ENCODE results near the gene COX7A1.
"Not testable (repeated sequence)": the region's sequence is repeated elsewhere in the genome, so short reads cannot be mapped to it uniquely, and the experiment has no call there.

Gene COX7A1

DNA sequence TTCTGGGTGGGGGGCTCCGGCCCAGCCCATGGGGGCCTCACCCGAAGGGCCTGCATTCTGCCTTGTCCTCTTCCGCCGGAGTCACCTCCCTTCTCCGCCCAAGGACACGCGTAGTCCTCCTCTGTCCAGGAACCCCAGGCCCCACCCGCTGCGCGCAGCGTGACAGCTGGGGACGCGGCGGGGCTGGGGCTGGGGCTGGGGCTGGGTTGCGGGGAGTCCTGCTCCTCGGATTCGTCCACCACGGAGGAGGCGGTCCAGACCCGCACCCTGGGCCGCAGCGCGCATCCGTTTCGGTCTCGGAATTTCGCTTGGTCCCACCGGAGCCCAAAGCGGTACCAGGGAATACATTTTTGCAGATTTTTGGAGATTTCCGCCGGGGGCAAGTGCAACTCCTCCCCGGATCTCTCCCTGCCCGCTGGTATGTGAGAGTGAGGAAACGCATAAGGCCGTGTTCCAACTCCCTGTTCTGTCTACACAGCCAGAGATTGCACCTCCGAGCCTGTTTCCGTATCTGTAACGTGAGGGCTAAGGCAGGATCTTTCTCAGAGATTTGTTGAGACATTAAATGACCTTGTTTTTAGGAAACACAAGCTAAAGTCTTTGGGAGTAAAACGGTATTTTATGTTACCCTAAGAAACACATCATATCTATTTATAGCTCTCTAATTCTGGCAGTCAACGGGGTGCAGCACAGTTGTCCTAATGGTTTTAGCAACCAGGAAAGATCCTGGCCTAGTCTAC lies at the start of gene COX7A1:
COX7A1 (minus strand) TSS at position 96 of the 740 bp plus-strand sequence; CDS start at position 56, 40 bp downstream.
- DNase-seq (ENCODE audit: low read depth): no peak
- TF ChIP-seq, protein P1, sequence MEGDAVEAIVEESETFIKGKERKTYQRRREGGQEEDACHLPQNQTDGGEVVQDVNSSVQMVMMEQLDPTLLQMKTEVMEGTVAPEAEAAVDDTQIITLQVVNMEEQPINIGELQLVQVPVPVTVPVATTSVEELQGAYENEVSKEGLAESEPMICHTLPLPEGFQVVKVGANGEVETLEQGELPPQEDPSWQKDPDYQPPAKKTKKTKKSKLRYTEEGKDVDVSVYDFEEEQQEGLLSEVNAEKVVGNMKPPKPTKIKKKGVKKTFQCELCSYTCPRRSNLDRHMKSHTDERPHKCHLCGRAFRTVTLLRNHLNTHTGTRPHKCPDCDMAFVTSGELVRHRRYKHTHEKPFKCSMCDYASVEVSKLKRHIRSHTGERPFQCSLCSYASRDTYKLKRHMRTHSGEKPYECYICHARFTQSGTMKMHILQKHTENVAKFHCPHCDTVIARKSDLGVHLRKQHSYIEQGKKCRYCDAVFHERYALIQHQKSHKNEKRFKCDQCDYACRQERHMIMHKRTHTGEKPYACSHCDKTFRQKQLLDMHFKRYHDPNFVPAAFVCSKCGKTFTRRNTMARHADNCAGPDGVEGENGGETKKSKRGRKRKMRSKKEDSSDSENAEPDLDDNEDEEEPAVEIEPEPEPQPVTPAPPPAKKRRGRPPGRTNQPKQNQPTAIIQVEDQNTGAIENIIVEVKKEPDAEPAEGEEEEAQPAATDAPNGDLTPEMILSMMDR (IDR thresholded peaks at IDR 0.05; ENCODE audit: insufficient read depth, low read depth, low read length, missing control alignments): no peak
- H3K4me3 ChIP-seq (ENCODE audit: low read length): no peak within 1 kb of the TSS

DNA sequence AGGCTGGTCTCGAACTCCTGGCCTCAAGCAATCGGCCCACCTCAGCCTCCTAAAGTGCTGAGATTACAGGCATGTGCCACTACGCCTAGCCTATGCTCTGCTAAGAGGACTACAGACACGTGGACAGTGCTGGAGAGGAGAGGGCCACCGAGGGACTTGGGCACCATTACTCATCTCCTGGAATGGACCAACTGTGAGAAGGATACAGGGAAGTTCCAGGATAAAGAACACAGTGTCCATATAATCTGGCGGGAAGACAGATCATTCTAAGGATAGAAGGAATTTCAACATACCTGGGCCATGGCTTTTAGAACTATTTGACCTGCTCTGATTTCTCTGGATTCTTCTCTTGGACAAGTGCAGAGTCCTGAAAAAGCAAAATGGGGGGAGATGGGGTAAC lies 49.4 kb upstream of the COX7A1 start:
- TF ChIP-seq, protein P1 (IDR thresholded peaks at IDR 0.05; ENCODE audit: insufficient read depth, low read depth, low read length, missing control alignments): no peak
- no peak overlapping the region for H3K4me3 ChIP-seq (ENCODE audit: low read length)
- no peak for DNase-seq (ENCODE audit: low read depth)

DNA sequence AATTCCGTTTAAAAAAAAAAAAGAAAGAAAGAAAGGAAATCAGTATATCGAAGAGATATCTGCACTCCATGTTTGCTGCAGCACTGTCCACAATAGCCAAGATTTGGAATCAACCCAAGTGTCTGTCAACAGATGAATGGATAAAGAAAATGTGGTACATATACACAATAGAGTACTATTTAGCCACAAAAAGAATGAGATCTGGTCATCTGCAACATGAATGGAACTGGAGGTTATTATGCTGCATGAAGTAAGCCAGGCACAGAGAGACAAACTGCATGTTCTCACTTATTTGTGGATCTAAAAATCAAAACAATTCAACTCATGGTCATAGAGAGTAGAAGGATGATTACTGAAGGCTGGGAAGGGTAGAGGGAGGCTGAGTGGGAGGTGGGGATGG lies 45.9 kb upstream of the COX7A1 start:
- TF ChIP-seq, protein P1 (IDR thresholded peaks at IDR 0.05; ENCODE audit: insufficient read depth, low read depth, low read length, missing control alignments): no peak
- no peak for DNase-seq (ENCODE audit: low read depth)
- H3K4me3 ChIP-seq (ENCODE audit: low read length): no peak overlapping the region

DNA sequence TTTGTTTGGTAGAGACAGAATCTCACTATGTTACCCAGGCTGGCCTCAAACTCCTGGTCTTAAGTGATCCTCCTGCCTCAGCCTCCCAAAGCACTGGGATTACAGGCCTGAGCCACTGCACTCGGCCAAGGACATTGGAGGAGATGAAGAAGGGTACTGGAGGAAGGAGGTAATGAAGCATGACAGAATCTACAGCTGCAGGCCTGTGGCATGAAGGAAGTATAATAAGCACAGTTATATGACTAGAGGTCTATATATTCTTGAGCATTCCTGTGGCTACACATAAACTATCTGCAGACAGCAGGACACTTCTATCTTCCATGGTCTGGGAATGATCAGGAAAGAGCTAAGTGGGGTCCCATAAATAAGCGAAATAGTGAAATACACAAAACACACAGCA lies 44.0 kb upstream of the COX7A1 start:
- TF ChIP-seq, protein P1 (IDR thresholded peaks at IDR 0.05; ENCODE audit: insufficient read depth, low read depth, low read length, missing control alignments): no peak
- no peak for DNase-seq (ENCODE audit: low read depth)
- H3K4me3 ChIP-seq (ENCODE audit: low read length): no peak overlapping the region

DNA sequence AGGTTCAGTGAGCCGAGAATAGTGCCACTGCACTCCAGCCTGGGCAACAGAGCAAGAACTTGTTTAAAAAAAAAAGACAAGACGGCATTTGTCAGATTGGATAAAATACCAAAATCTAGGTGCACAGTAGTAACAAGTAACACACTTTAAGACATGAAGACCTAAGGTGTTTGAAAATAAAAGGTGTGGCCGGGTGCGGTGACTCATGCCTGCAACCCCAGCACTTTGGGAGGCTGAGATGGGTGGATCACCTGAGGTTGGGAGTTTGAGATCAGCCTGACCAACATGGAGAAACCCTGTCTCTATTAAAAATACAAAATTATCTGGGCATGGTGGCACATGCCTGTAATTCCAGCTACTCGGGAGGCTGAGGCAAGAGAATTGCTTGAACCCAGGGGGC lies 34.5 kb upstream of the COX7A1 start:
- peak; percentile 31 for DNase-seq (ENCODE audit: low read depth)
- not testable (repeated sequence) for H3K4me3 ChIP-seq (ENCODE audit: low read length)

DNA sequence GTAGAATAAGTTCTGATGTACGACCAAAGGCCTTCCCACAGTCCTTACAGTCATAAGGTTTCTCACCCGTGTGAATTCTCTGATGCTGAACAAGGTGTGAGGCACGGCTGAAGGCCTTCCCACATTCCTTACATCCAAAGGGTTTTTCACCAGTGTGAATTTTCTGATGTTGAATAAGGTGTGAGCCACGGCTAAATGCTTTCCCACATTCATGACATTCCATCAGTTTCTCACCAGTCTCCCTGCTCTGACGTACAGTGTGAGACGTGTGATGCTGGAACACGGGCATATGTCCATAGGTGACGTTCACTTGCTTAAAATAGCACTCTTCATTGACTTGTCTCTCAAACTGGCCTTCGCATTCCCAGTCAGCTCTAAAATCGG lies 31.0 kb upstream of the COX7A1 start:
- TF ChIP-seq, protein P1 (IDR thresholded peaks at IDR 0.05; ENCODE audit: insufficient read depth, low read depth, low read length, missing control alignments): no peak
- no peak for DNase-seq (ENCODE audit: low read depth)

DNA sequence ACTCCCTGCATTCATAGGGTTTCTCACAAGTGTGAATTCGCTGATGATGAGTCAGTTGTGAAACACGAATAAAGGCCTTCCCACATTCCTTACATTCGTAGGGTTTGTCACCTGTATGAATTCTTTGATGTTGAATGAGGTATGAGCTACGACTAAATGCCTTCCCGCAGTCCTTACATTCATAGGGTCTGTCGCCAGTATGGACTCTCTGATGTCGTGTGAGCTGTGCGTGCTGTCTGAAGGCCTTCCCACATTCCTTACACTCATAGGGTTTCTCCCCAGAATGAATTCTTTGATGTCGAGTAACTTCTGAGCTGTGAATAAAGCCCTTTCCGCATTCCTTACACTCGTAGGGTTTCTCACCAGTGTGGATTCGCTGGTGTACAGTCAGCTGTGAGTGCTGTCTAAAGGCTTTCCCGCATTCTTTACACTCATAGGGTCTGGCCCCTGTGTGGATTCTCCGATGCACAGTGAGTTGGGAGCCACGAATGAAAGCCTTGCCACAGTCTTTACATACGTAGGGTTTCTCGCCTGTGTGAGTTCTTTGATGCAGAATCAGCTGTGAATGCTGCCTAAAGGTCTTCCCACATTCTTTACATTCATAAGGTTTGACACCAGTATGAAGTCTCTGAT lies 30.5 kb upstream of the COX7A1 start:
- peak; percentile 56 for DNase-seq (ENCODE audit: low read depth)

More for the DNA sequence above, 31.0 kb upstream of the COX7A1 start:
- H3K4me3 ChIP-seq (ENCODE audit: low read length): no peak overlapping the region

DNA sequence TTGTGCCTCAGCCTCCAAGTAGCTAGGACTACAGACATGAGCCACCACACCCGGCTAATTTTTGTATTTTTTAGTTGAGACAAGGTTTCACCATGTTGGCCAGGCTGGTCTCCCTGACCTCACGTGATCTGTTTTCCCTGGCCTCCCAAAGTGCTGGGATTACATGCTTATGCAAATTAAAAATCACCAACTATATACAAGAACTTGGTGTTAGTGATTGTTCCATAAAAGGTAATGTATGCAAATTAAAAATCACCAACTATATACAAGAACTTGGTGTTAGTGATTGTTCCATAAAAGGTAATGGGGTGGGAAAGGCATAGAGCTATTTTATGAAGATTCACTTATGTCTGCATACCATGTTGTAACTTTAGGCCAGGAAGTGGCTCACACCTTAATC lies 26.8 kb upstream of the COX7A1 start:
- H3K4me3 ChIP-seq (ENCODE audit: low read length); DNase-seq (ENCODE audit: low read depth): not testable (repeated sequence)

More for the DNA sequence above, 30.5 kb upstream of the COX7A1 start:
- no peak overlapping the region for H3K4me3 ChIP-seq (ENCODE audit: low read length)
- TF ChIP-seq, protein P1 (IDR thresholded peaks at IDR 0.05; ENCODE audit: insufficient read depth, low read depth, low read length, missing control alignments): no peak

DNA sequence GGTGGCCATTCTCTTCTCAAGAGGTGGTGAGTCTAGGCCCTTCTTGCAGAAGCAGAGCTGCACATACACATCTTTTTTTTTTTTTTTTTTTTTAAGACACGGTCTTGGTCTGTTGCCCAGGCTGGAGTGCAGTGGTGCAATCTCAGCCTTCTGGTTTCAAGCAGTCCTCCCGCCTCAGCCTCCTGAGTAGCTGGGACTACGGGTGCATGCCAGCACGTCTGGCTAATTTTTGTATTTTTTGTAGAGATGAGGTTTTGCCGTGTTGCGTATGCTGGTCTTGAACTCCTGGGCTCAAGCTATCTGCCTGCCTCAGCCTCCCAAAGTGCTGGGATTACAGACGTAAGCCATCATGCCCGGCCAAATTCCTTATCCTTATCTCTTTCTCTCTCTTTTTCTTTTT lies 21.6 kb upstream of the COX7A1 start:
- not testable (repeated sequence) for DNase-seq (ENCODE audit: low read depth); H3K4me3 ChIP-seq (ENCODE audit: low read length)
